Psoas muscle (tissue), 8 donors: ENCODE measurements around the gene SAT2. TPM values are rescaled to one million over a fixed set of nuclear protein-coding genes. Genes with fewer than 3 reads are reported as not detected.
"Not testable (repeated sequence)": the region's sequence is repeated elsewhere in the genome, so short reads cannot be mapped to it uniquely, and the experiment has no call there.

Experiments
- ATAC-seq, 4 donors: fragments of 200-7000 bp; cut with Tn5 transposase; one replicate each; pipeline ENCODE4 v1.9.1; 2020; ENCODE audit warnings: moderate library complexity in 3 of 4, mild to moderate bottlenecking in 2 of 4
- DNase-seq, 2 donors: peaks; one replicate each; pipeline ENCODE4 v3.0.0-alpha.2; 2020
- H3K27ac ChIP-seq: fragments of 200-600 bp; one replicate; pipeline ENCODE4 v1.8.0; 2022
- H3K27me3 ChIP-seq, 3 donors: fragments of 200-600 bp in 1 of 3; one replicate each; pipeline versions ENCODE4 v1.6.1 to v1.8.0; 2013 to 2022; ENCODE audit warnings: low read length in 2 of 3, mild to moderate bottlenecking in 2 of 3, moderate library complexity in 1 of 3; ENCODE audit not compliant: insufficient read depth in 3 of 3
- H3K36me3 ChIP-seq, 2 donors: fragments of 200-600 bp in 1 of 2; one replicate each; pipeline versions ENCODE4 v1.6.1 to v1.8.0; 2013 to 2022; ENCODE audit warnings: low read depth in 1 of 2, mild to moderate bottlenecking in 1 of 2, moderate library complexity in 1 of 2; ENCODE audit not compliant: insufficient read depth in 1 of 2
- H3K4me1 ChIP-seq: fragments of 200-600 bp; one replicate; pipeline ENCODE4 v1.8.0; 2022
- H3K4me3 ChIP-seq: fragments of 200-600 bp; one replicate; pipeline ENCODE4 v1.8.0; 2022; ENCODE audit warnings: mild to moderate bottlenecking
- H3K9me3 ChIP-seq: fragments of 200-600 bp; one replicate; pipeline ENCODE4 v1.8.0; 2022
- CTCF ChIP-seq: fragments of 200-600 bp; IDR thresholded peaks from one replicate; pipeline ENCODE4 v1.8.0; 2022; ENCODE audit warnings: antibody characterized with exemption
- WGBS, 3 donors: extraction: QIAGEN DNeasy Blood & Tissue Kit; methylation state at CpG; one replicate each; pipeline versions ENCODE4 v1.1.6 to v1.1.7; 2013; 5-methylcytosine and 5-hydroxymethylcytosine counted together
- intact Hi-C, 2 donors: fragments of 100-400 bp; cut with DNase I; formaldehyde crosslinking; loops; one replicate each; pipeline versions ENCODE4 v1.11.0 to v1.14.2; 2022
- polyA plus RNA-seq, 3 donors: library from polyadenylated mRNA; stranded (reverse); fragments of 200-250 nt; gene quantifications; one replicate each; pipeline ENCODE4 v1.2.3, GENCODE V29; 2013
- total RNA-seq, 4 donors: library from RNA; stranded (reverse); fragmentation: NEBNext Ultra II Directional in 2 of 4; extraction: Animal tissue kit (Norgen Biotek cat#: 25700) in 2 of 4; gene quantifications; one replicate each; pipeline versions ENCODE4 v1.2.1 to v1.2.4, GENCODE V29; 2021 to 2023
- donor health status: healthy with polysubstance abuse.
- donor health status: DM: no; HTN: no; CAD: no; lungs with moderate emphysema.
- donor health status: Bipolar disorder and iron deficiency.
- donor health status: healthy.
- donor health status: DM: yes; HTN: yes; CAD: no.
- donor health status: DM: no; HTN: no; CAD: no.
- donor health status: DM: no; HTN: no; CAD: no.
- donor health status: DM: yes; HTN: yes; CAD: no.

SAT2 gene
- total and polyA plus RNA-seq, 7 donors, result 60.7 to 112 (median 70.4) TPM

GRCh38 chr17:7650509-7651096 lies 23.0 kb upstream of the SAT2 start, which contains the start of gene ATP1B2:
Gene ATP1B2 (plus strand): TSS chr17:7650926. CDS start chr17:7651519, 593 bp downstream.
- H3K36me3 ChIP-seq, result no peaks in the 10 kb centered on the region
- no peak within 1 kb of the TSS for H3K27ac ChIP-seq
- DNase-seq, result peak; percentile 66 to 76
- intact Hi-C loops, result no loop called here
- ATAC-seq, result peak; percentile 57 to 85 (median 76)
- no peaks in the 10 kb centered on the region for H3K9me3 ChIP-seq
- H3K4me1 ChIP-seq, result peaks cover 14% of the 10 kb centered on the region
- TF ChIP-seq CTCF, result no peak
- H3K27me3 ChIP-seq, result peaks cover 0 to 64% (median 10%) of the 10 kb centered on the region in 3 donors
- WGBS, 3 donors, result 1 to 3% (median 1%) methylated on average over 29 to 34 of the region's 34 CpGs
- H3K4me3 ChIP-seq, result peak within 1 kb of the TSS; percentile 67

GRCh38 chr17:7647018-7647417 lies 19.4 kb upstream of the SAT2 start:
- Histone ChIP-seq H3K36me3 (no peaks in the 10 kb centered on the region), H3K9me3 (no peaks in the 10 kb centered on the region), H3K4me3 (no peak overlapping the region), H3K4me1 (peaks cover 14% of the 10 kb centered on the region), H3K27me3 (peaks cover 0 to 53% (median 5%) of the 10 kb centered on the region in 3 donors), H3K27ac (no peak overlapping the region)
- intact Hi-C loops, result no loop called here
- no peak for TF ChIP-seq CTCF
- WGBS, 3 donors, result 67 to 76% (median 70%) methylated on average over 4 of the region's 4 CpGs
- no peak for ATAC-seq
- DNase-seq, result no peak

GRCh38 chr17:7646457-7646856 lies 18.8 kb upstream of the SAT2 start:
- Histone ChIP-seq H3K4me1 (peaks cover 11% of the 10 kb centered on the region), H3K4me3 (no peak overlapping the region), H3K36me3 (no peaks in the 10 kb centered on the region), H3K9me3 (no peaks in the 10 kb centered on the region), H3K27ac (no peak overlapping the region), H3K27me3 (peaks cover 0 to 47% (median 3%) of the 10 kb centered on the region in 3 donors)
- TF ChIP-seq CTCF, result no peak
- no peak for ATAC-seq
- intact Hi-C loops, result no loop called here
- DNase-seq, result no peak
- 64 to 81% (median 77%) methylated on average over 9 of the region's 9 CpGs for WGBS, 3 donors

GRCh38 chr17:7644775-7645174 lies 17.2 kb upstream of the SAT2 start:
- Histone ChIP-seq H3K27ac (no peak overlapping the region), H3K4me3 (no peak overlapping the region), H3K4me1 (no peaks in the 10 kb centered on the region), H3K27me3 (peaks cover 0 to 30% (median 0%) of the 10 kb centered on the region in 3 donors), H3K9me3 (no peaks in the 10 kb centered on the region), H3K36me3 (no peaks in the 10 kb centered on the region)
- ATAC-seq (no peak), DNase-seq (no peak)
- 86 to 92% (median 91%) methylated on average over 4 of the region's 4 CpGs for WGBS, 3 donors
- TF ChIP-seq CTCF, result no peak
- intact Hi-C loops, result no loop called here

GRCh38 chr17:7641635-7642034 lies 14.0 kb upstream of the SAT2 start:
- DNase-seq, H3K36me3 ChIP-seq, intact Hi-C loops, ATAC-seq, H3K27me3 ChIP-seq, H3K9me3 ChIP-seq, H3K27ac ChIP-seq, H3K4me3 ChIP-seq, H3K4me1 ChIP-seq: not testable (repeated sequence)
- whole genome bisulfite sequencing, 3 donors, result 46 to 53% (median 51%) methylated on average over 6 to 7 of the region's 7 CpGs
